CD4-positive, CD25-positive, alpha-beta regulatory T cell (primary cell): ENCODE data around the gene ATP1B4. TPM values are rescaled to one million over a fixed set of nuclear protein-coding genes. Genes with fewer than 3 reads are reported as not detected.
A peak's percentile ranks its signal among the peaks of the same experiment; 100 is the strongest.

Experiments used
- ATAC-seq, 2 donors: fragments of 150-1000 bp; cut with Tn5 transposase; one replicate each; pipeline ENCODE4 v1.10.0; 2021; ENCODE audit warnings: low read depth in 2 of 2, moderate number of reproducible peaks in 2 of 2, moderate library complexity in 1 of 2
- DNase-seq, 3 donors: peaks; one replicate each; pipeline versions ENCODE4 v3.0.0 to v3.0.0-alpha.2; 2012 to 2022; ENCODE audit warnings: mixed read lengths in 1 of 3
- H3K27ac ChIP-seq: one replicate; pipeline ENCODE4 v1.7.0; 2013; ENCODE audit warnings: mild to moderate bottlenecking, low read length; ENCODE audit not compliant: insufficient read depth, poor library complexity, severe bottlenecking
- H3K27me3 ChIP-seq: one replicate; pipeline ENCODE4 v1.7.0; 2013; ENCODE audit warnings: low read length; ENCODE audit not compliant: control insufficient read depth, insufficient read depth
- H3K36me3 ChIP-seq: one replicate; pipeline ENCODE4 v1.7.0; 2013; ENCODE audit warnings: mild to moderate bottlenecking, low read length, moderate library complexity; ENCODE audit not compliant: control insufficient read depth, insufficient read depth
- H3K4me1 ChIP-seq: 2 replicates; pipeline ENCODE4 v1.7.0; 2013; ENCODE audit warnings: mild to moderate bottlenecking, low read length; ENCODE audit not compliant: insufficient read depth, control insufficient read depth, poor library complexity, severe bottlenecking
- H3K4me3 ChIP-seq: one replicate; pipeline ENCODE4 v1.7.0; 2013; ENCODE audit warnings: low read depth, mild to moderate bottlenecking, low read length, moderate library complexity
- H3K9me3 ChIP-seq, 2 experiments: 1 replicate in 1 of 2; 2 replicates in 1 of 2; pipeline ENCODE4 v1.7.0; 2013; ENCODE audit warnings: low read length in 2 of 2, mild to moderate bottlenecking in 1 of 2, moderate library complexity in 1 of 2; ENCODE audit not compliant: control insufficient read depth in 2 of 2
- H3K27ac Mint-ChIP-seq, 3 donors: one replicate each; pipeline ENCODE4 v1.8.0; 2020 to 2022; ENCODE audit warnings: mild to moderate bottlenecking in 3 of 3, mixed read lengths in 3 of 3, moderate library complexity in 2 of 3
- H3K27me3 Mint-ChIP-seq: one replicate; pipeline ENCODE4 v1.8.0; 2022; ENCODE audit warnings: mild to moderate bottlenecking, mixed read lengths
- H3K36me3 Mint-ChIP-seq: one replicate; pipeline ENCODE4 v1.8.0; 2020; ENCODE audit warnings: mixed read lengths
- H3K4me1 Mint-ChIP-seq, 4 donors: one replicate each; pipeline ENCODE4 v1.8.0; 2020 to 2022; ENCODE audit warnings: mixed read lengths in 4 of 4, mild to moderate bottlenecking in 1 of 4
- H3K4me3 Mint-ChIP-seq, 4 donors: one replicate each; pipeline ENCODE4 v1.8.0; 2020 to 2022; ENCODE audit warnings: mild to moderate bottlenecking in 4 of 4, mixed read lengths in 4 of 4, moderate library complexity in 3 of 4
- H3K9me3 Mint-ChIP-seq, 7 donors: one replicate each; pipeline ENCODE4 v1.8.0; 2020 to 2022; ENCODE audit warnings: mixed read lengths in 7 of 7, mild to moderate bottlenecking in 3 of 7, moderate library complexity in 2 of 7
- polyA plus RNA-seq, 4 donors: library from polyadenylated mRNA; unstranded; fragments of 300-500 nt; fragmentation: Illumina TruSeq; gene quantifications; one replicate each; pipeline ENCODE4 v1.2.3, GENCODE V29; 2021
- total RNA-seq: library from RNA; stranded (reverse); gene quantifications from one replicate; pipeline ENCODE4 v1.2.3, GENCODE V29; 2022

The ATP1B4 gene
- total and polyA plus RNA-seq, 5 donors from 2014 or later, result not detected

DNA sequence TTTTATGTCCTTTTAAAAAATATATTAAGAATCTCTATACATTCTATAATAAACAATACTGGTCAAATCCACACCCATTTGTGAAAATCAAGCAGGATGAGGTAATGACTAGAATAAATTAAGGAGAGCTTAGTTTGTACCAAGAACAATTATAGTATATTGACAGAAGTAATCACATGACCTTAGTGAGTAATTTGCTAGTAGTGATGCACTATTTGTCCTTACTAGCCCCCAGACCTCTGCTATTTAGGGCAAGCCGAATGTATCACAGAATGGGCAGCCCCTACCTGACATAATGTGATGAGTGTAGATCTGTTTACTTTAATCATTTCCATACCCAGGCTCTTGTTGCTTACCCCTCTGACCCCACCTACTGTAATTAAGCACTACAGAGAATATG is 15.8 kb downstream of the ATP1B4 start:
- Histone ChIP-seq H3K4me3 (no peak overlapping the region), H3K9me3 (no peaks in the 10 kb centered on the region), H3K36me3 (no peaks in the 10 kb centered on the region), H3K4me1 (no peaks in the 10 kb centered on the region), H3K27ac (no peak overlapping the region), H3K27me3 (peaks cover 3% of the 10 kb centered on the region)
- H3K9me3 Mint-ChIP-seq, result no peaks in the 10 kb centered on the region
- H3K4me1 Mint-ChIP-seq, result peaks cover 0 to 7% (median 4%) of the 10 kb centered on the region in 4 donors
- DNase-seq, result no peak
- ATAC-seq, result no peak
- H3K27me3 Mint-ChIP-seq, result peaks cover 13% of the 10 kb centered on the region
- no peaks in the 10 kb centered on the region for H3K36me3 Mint-ChIP-seq
- H3K4me3 Mint-ChIP-seq, result no peak overlapping the region
- no peak overlapping the region for H3K27ac Mint-ChIP-seq

DNA sequence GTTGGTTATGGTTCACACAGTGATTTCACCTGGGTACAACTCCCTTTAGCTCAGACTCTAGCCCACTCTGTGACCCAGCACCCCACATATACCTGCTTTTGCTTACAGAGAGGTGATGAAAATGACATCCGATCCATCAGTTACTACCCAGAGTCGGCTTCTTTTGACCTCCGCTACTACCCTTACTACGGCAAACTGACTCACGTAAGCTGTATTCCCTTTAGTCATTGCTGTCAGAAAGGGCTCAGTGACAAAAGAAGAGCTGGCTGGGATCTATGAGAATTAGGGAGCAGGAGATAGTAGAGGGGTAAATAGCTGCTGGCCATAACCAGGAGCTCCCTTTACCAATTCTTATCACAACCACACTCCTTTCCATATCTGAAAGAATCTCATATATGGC is 16.7 kb downstream of the ATP1B4 start:
- Mint-ChIP-seq H3K36me3 (no peaks in the 10 kb centered on the region), H3K4me3 (no peak overlapping the region), H3K9me3 (no peaks in the 10 kb centered on the region), H3K4me1 (peaks cover 0 to 7% (median 4%) of the 10 kb centered on the region in 4 donors), H3K27me3 (peaks cover 13% of the 10 kb centered on the region), H3K27ac (no peak overlapping the region)
- ATAC-seq (no peak), DNase-seq (no peak)
- Histone ChIP-seq H3K27ac (no peak overlapping the region), H3K27me3 (peaks cover 3% of the 10 kb centered on the region), H3K4me1 (no peaks in the 10 kb centered on the region), H3K9me3 (no peaks in the 10 kb centered on the region), H3K36me3 (no peaks in the 10 kb centered on the region), H3K4me3 (no peak overlapping the region)

DNA sequence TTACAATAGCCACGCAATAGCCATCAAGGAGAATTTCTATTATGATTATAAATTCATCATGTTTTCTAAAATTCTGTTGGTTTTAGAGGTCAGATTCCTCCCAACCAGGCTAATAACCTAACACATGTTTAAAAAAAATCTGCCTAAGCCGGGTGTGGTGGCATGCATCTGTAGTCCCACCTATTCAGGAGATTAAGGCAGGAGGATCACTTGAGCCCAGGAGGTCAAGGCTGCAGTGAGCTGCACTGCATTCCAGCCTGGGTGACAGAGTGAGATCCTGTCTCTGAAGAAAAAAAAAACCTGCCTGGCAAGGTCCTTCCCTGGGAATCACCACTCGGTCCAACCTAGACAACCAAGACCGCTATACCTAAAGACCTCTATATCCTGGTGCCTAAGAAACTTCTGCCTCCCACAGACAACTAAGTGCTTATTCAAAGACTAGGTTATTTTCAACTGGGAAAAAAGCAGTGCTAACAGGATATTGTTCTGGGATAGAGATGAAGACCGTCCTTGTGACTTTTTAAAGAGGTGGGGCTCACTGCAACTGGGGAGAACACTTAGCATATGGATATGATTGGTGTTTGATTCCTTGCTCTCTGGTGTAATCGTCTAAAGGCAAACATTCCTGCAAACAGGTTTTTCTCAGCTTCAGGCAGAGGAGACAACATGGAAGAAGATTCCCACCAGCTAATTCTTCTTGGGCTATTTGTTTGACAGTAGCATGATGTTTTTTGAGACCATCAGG is 18.2 kb downstream of the ATP1B4 start:
- DNase-seq, result no peak
- no peaks in the 10 kb centered on the region for H3K9me3 Mint-ChIP-seq

DNA sequence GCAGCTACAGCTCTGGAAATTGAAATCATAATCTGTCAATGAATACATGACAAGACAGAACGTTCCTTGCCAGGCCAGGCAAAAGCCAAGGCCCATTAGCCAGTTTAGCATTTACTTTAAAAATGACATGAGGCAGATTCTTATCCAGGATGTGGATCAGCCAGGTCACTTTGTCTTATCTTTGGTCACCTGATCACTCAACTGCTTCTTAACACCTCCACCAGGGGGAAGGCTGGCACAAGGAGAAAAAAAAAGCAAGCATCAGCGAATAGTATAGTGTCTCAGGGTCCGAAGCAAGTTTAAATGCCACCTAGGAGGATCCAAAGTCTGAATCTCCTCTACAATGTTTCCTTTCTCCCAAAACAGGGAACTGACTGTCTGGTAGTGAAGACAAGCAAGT is 18.8 kb downstream of the ATP1B4 start:
- H3K9me3 Mint-ChIP-seq, result peaks cover 0 to 1% (median 0%) of the 10 kb centered on the region in 7 donors
- ATAC-seq, result peak; percentile 68 to 71

More for the DNA sequence above, 18.2 kb downstream of the ATP1B4 start:
- H3K36me3 Mint-ChIP-seq, result no peaks in the 10 kb centered on the region
- H3K4me1 ChIP-seq, result no peaks in the 10 kb centered on the region
- peaks cover 3% of the 10 kb centered on the region for H3K27me3 ChIP-seq
- H3K4me3 ChIP-seq, result no peak overlapping the region
- no peak overlapping the region for H3K4me3 Mint-ChIP-seq
- H3K27me3 Mint-ChIP-seq, result peaks cover 18% of the 10 kb centered on the region
- H3K4me1 Mint-ChIP-seq, result peaks cover 0 to 7% (median 4%) of the 10 kb centered on the region in 4 donors
- H3K27ac ChIP-seq, result no peak overlapping the region
- H3K27ac Mint-ChIP-seq, result no peak overlapping the region
- ATAC-seq, result no peak
- no peaks in the 10 kb centered on the region for H3K9me3 ChIP-seq
- no peaks in the 10 kb centered on the region for H3K36me3 ChIP-seq

DNA sequence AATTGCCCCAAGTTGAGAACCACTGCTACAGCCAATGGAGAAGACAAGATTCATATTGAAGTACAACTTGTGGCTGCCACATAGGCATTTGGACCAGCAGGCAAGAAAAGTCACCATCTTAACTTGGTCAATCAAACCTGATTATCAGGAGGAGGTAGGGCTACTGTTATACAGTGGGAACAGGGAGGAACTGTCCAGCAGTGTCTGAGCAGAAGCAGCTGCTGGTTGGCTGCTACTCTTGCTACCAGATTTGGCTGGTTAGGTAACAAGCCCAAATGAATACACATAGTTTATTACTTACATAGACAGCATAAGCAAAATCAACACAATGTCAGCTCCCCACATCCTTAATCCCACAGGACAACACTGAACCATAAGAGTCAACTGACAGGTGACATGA is 39.4 kb downstream of the ATP1B4 start:
- no peaks in the 10 kb centered on the region for H3K36me3 ChIP-seq
- Mint-ChIP-seq H3K27ac (no peak overlapping the region), H3K36me3 (no peaks in the 10 kb centered on the region), H3K4me1 (peaks cover 0 to 7% (median 0%) of the 10 kb centered on the region in 4 donors), H3K27me3 (peaks cover 9% of the 10 kb centered on the region), H3K4me3 (no peak overlapping the region), H3K9me3 (peaks cover 0 to 2% (median 0%) of the 10 kb centered on the region in 7 donors)
- no peak overlapping the region for H3K4me3 ChIP-seq
- H3K4me1 ChIP-seq, result no peaks in the 10 kb centered on the region
- H3K27me3 ChIP-seq, result no peaks in the 10 kb centered on the region
- DNase-seq (no peak), ATAC-seq (no peak)
- peaks cover 0 to 4% of the 10 kb centered on the region in 2 experiments for H3K9me3 ChIP-seq
- H3K27ac ChIP-seq, result no peak overlapping the region

More for the DNA sequence above, 18.8 kb downstream of the ATP1B4 start:
- no peaks in the 10 kb centered on the region for H3K36me3 ChIP-seq
- H3K4me3 ChIP-seq, result no peak overlapping the region
- no peak overlapping the region for H3K27ac ChIP-seq
- Mint-ChIP-seq H3K27me3 (peaks cover 18% of the 10 kb centered on the region), H3K36me3 (no peaks in the 10 kb centered on the region), H3K27ac (no peak overlapping the region), H3K4me3 (no peak overlapping the region), H3K4me1 (peaks cover 0 to 7% (median 4%) of the 10 kb centered on the region in 4 donors)
- H3K9me3 ChIP-seq, result no peaks in the 10 kb centered on the region
- DNase-seq, result peak; percentile 5 to 71 (median 53)
- peaks cover 3% of the 10 kb centered on the region for H3K27me3 ChIP-seq
- H3K4me1 ChIP-seq, result no peaks in the 10 kb centered on the region

DNA sequence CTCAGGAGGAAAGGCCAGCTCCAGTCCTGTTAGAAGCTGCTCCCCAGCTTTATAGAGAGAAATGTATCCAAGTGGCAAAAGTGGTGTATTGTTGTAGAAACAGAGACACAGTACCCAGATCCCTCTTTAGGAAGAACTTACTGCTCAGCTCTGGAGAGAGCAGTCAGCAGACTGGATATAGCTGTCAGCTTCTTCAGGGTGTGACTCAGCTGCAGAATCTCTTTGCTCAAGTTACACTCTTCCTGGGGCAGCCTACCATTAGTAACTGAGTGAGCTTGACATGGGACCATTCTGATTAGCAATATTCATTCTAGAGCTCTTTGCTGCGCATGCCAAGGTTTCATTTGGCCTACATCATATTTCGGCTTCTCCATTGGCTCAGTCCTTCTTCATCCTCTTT is 40.5 kb downstream of the ATP1B4 start:
- H3K27me3 Mint-ChIP-seq, result peaks cover 9% of the 10 kb centered on the region
- H3K4me1 Mint-ChIP-seq, result peaks cover 0 to 7% (median 0%) of the 10 kb centered on the region in 4 donors
- no peak overlapping the region for H3K4me3 ChIP-seq
- no peak overlapping the region for H3K27ac Mint-ChIP-seq
- no peak overlapping the region for H3K4me3 Mint-ChIP-seq
- H3K9me3 Mint-ChIP-seq, result peaks cover 0 to 2% (median 0%) of the 10 kb centered on the region in 7 donors
- no peaks in the 10 kb centered on the region for H3K36me3 ChIP-seq
- peaks cover 0 to 4% of the 10 kb centered on the region in 2 experiments for H3K9me3 ChIP-seq
- H3K4me1 ChIP-seq, result no peaks in the 10 kb centered on the region
- H3K27ac ChIP-seq, result no peak overlapping the region
- ATAC-seq (no peak), DNase-seq (no peak)
- no peaks in the 10 kb centered on the region for H3K36me3 Mint-ChIP-seq
- no peaks in the 10 kb centered on the region for H3K27me3 ChIP-seq

DNA sequence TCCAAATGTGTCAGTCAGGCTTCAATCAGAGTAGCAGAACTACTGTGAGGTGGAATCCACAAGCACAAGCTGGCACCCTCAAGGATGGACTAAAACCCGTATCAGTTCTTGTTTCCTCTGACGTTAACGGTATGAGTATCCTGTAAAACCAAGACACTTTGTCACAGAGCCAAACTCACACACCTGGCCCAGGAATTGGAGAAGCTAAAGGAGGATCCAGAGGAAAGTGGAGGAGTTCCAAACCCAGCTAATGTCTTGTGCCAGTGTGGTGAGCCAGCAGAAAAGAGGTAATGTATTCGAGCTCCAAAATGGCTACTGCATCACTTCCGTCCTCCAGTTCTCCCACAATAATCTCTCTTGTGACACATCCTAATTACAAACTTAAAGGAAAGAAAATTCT is 44.7 kb downstream of the ATP1B4 start:
- Histone ChIP-seq H3K36me3 (no peaks in the 10 kb centered on the region), H3K9me3 (peaks cover 0 to 4% of the 10 kb centered on the region in 2 experiments), H3K27ac (no peak overlapping the region), H3K27me3 (no peaks in the 10 kb centered on the region), H3K4me3 (no peak overlapping the region), H3K4me1 (no peaks in the 10 kb centered on the region)
- Mint-ChIP-seq H3K36me3 (no peaks in the 10 kb centered on the region), H3K4me1 (no peaks in the 10 kb centered on the region), H3K4me3 (no peak overlapping the region), H3K27ac (no peak overlapping the region), H3K27me3 (no peaks in the 10 kb centered on the region), H3K9me3 (peaks cover 0 to 8% (median 0%) of the 10 kb centered on the region in 7 donors)
- DNase-seq, result no peak
- ATAC-seq, result no peak

DNA sequence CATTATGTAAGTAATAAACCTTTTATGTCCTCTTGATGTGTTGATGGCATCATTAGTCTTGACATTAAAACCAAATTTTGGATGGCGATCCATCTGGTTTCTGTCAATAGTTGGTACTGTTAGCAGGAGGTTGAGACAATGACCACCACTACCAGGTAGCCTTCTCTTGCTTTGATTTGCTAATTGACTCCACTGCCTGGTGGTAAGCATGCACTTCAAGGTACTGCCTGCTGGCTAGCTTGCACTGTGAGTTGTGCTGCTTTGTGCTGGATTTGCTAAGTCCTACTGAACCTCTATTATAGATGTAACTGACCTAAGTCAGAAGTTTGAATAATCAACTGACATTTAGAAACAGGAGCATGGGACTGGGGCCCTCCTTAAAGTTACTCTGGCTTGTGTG is 46.3 kb downstream of the ATP1B4 start:
- no peaks in the 10 kb centered on the region for H3K27me3 ChIP-seq
- no peaks in the 10 kb centered on the region for H3K36me3 ChIP-seq
- no peaks in the 10 kb centered on the region for H3K4me1 ChIP-seq
- H3K9me3 Mint-ChIP-seq, result peaks cover 0 to 8% (median 0%) of the 10 kb centered on the region in 7 donors
- no peak for ATAC-seq
- no peak overlapping the region for H3K27ac Mint-ChIP-seq
- no peaks in the 10 kb centered on the region for H3K36me3 Mint-ChIP-seq
- H3K4me1 Mint-ChIP-seq, result no peaks in the 10 kb centered on the region
- peaks cover 0 to 4% of the 10 kb centered on the region in 2 experiments for H3K9me3 ChIP-seq
- no peak overlapping the region for H3K27ac ChIP-seq
- DNase-seq, result no peak
- no peak overlapping the region for H3K4me3 ChIP-seq
- no peaks in the 10 kb centered on the region for H3K27me3 Mint-ChIP-seq
- no peak overlapping the region for H3K4me3 Mint-ChIP-seq
